Caco-2 (cell line): Measurements from ENCODE around the gene CEP170. TPM values are rescaled to one million over a fixed set of nuclear protein-coding genes. Genes with fewer than 3 reads are reported as not detected.
"Not testable (repeated sequence)": the region's sequence is repeated elsewhere in the genome, so short reads cannot be mapped to it uniquely, and the experiment has no call there.

Experiments
- BruUV-seq: library from RNA; stranded (reverse); fragments of 400-500 nt; replicated peaks from 2 replicates; lab custom pipeline; 2021; lab: Mats Ljungman, UMichigan
- CTCF ChIA-PET: fragments of 300-600 bp; sonication (Branson Sonifier 250); formaldehyde crosslinking; loops from one replicate; lab custom pipeline; 2022; ENCODE audit warnings: antibody characterized with exemption; lab: Charles Lee
- POLR2A ChIA-PET: fragments of 300-600 bp; sonication (Branson Sonifier 250); formaldehyde crosslinking; loops from one replicate; lab custom pipeline; 2022; ENCODE audit warnings: antibody characterized with exemption; lab: Charles Lee
- DNase-seq, 2 experiments: peaks; one replicate each; pipeline versions ENCODE4 v3.0.0 to v3.0.0-alpha.2; 2020 to 2022
- H3K27me3 ChIP-seq: replicated peaks from 2 replicates; pipeline ENCODE4 v1.6.0; 2011; ENCODE audit warnings: low read length; ENCODE audit not compliant: control insufficient read depth, insufficient read depth
- H3K36me3 ChIP-seq: 2 replicates; pipeline ENCODE4 v1.5.1; 2011; ENCODE audit warnings: low read length; ENCODE audit not compliant: control insufficient read depth, insufficient read depth
- H3K4me1 ChIP-seq: fragments of 250-450 bp; sonication (Bioruptor Pico); 2 replicates; pipeline ENCODE4 v1.5.1; 2020; ENCODE audit warnings: mild to moderate bottlenecking
- H3K4me3 ChIP-seq: 2 replicates; pipeline ENCODE4 v1.5.1; 2011; ENCODE audit warnings: low read depth, mild to moderate bottlenecking, control low read depth, low read length
- H3K9me3 ChIP-seq: fragments of 250-450 bp; sonication (Bioruptor Pico); 2 replicates; pipeline ENCODE4 v1.5.1; 2020; ENCODE audit warnings: mild to moderate bottlenecking, moderate library complexity
- H3K27ac Mint-ChIP-seq: one replicate; pipeline ENCODE4 v1.8.0; 2022; ENCODE audit warnings: mixed read lengths; ENCODE audit not compliant: unreplicated experiment
- H3K27me3 Mint-ChIP-seq: one replicate; pipeline ENCODE4 v1.8.0; 2022; ENCODE audit warnings: mixed read lengths; ENCODE audit not compliant: insufficient read depth, unreplicated experiment
- H3K36me3 Mint-ChIP-seq: one replicate; pipeline ENCODE4 v1.8.0; 2022; ENCODE audit warnings: mild to moderate bottlenecking, mixed read lengths; ENCODE audit not compliant: insufficient read depth, unreplicated experiment
- H3K4me1 Mint-ChIP-seq: one replicate; pipeline ENCODE4 v1.8.0; 2022; ENCODE audit warnings: low read depth, mixed read lengths; ENCODE audit not compliant: unreplicated experiment
- H3K4me3 Mint-ChIP-seq: one replicate; pipeline ENCODE4 v1.8.0; 2022; ENCODE audit warnings: mild to moderate bottlenecking, moderate library complexity, mixed read lengths; ENCODE audit not compliant: unreplicated experiment
- H3K9me3 Mint-ChIP-seq: one replicate; pipeline ENCODE4 v1.8.0; 2022; ENCODE audit warnings: mixed read lengths; ENCODE audit not compliant: unreplicated experiment
- intact Hi-C: fragments of 100-400 bp; cut with micrococcal nuclease; formaldehyde crosslinking; loops from one replicate; pipeline ENCODE4 v1.10.0; 2022; ENCODE audit not compliant: unreplicated experiment
- total RNA-seq: library from RNA; stranded (reverse); gene quantifications from 2 replicates; pipeline ENCODE4 v1.2.3, GENCODE V29; 2022

The CEP170 gene
- total RNA-seq, 1 experiment from 2014 or later: 22.4 TPM

DNA sequence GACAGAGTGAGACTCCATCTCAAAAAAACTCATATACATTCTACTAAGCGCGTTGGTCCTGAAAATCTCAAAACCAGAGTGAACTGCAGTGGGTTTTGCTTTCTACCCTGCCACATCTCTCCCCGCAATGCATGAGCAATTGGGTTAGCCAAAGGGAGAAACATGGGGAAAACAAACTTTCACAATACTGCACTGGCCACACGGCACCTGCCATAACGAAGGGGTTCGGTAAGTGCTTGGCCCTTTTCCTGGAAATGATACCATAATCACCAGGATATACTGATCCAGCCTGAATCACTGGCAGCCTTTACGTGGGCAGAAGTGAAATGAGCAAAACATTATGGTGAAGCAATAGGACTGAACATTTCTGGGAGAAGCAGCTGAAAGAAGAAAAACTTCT is 138.9 kb downstream of the CEP170 start:
- CTCF ChIA-PET, H3K4me1 ChIP-seq, H3K36me3 Mint-ChIP-seq, H3K27me3 ChIP-seq, intact Hi-C loops, H3K9me3 ChIP-seq, H3K36me3 ChIP-seq, H3K27me3 Mint-ChIP-seq, H3K27ac Mint-ChIP-seq, DNase-seq, H3K4me3 ChIP-seq, H3K9me3 Mint-ChIP-seq, BruUV-seq, H3K4me3 Mint-ChIP-seq, H3K4me1 Mint-ChIP-seq, POLR2A ChIA-PET: not testable (repeated sequence)

GRCh38 chr1:243114769-243115168 is 140.3 kb downstream of the CEP170 start:
- H3K27ac Mint-ChIP-seq, H3K27me3 ChIP-seq, DNase-seq, POLR2A ChIA-PET, H3K9me3 ChIP-seq, BruUV-seq, H3K27me3 Mint-ChIP-seq, H3K9me3 Mint-ChIP-seq, H3K4me3 ChIP-seq, H3K36me3 ChIP-seq, H3K36me3 Mint-ChIP-seq, H3K4me3 Mint-ChIP-seq, intact Hi-C loops, CTCF ChIA-PET, H3K4me1 ChIP-seq, H3K4me1 Mint-ChIP-seq: not testable (repeated sequence)

- CTCF ChIA-PET, H3K27me3 Mint-ChIP-seq: not testable (repeated sequence)
Measured at GRCh38 chr1:243114059-243114713, 140.9 kb downstream of the CEP170 start.

DNA sequence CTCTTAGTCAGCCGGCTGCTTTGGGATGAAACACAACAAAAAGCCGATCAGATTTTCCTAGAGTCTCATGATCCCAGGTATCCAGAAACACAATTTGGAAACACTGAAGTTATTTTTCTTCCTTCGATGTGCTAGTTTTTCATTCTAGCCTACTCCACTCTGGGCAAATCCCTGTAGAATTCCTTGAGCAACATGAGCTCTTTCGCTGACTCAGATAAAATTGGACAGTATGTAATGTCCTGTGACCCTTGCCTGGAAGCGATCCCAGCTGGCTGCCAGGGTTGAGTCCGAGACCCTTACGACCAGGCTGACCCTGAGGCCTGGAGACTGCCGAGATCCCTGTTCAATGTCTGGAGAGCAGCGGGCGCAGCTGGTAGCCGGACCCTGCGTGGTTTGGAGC is 147.9 kb downstream of the CEP170 start:
- H3K9me3 Mint-ChIP-seq, H3K27me3 Mint-ChIP-seq, H3K9me3 ChIP-seq, H3K27ac Mint-ChIP-seq, POLR2A ChIA-PET, H3K4me3 Mint-ChIP-seq, BruUV-seq, intact Hi-C loops, H3K36me3 Mint-ChIP-seq, DNase-seq, H3K36me3 ChIP-seq, H3K4me1 Mint-ChIP-seq, H3K27me3 ChIP-seq, CTCF ChIA-PET, H3K4me3 ChIP-seq, H3K4me1 ChIP-seq: not testable (repeated sequence)

More at GRCh38 chr1:243114059-243114713, 140.9 kb downstream of the CEP170 start:
- BruUV-seq, H3K27me3 ChIP-seq, H3K27ac Mint-ChIP-seq, H3K36me3 Mint-ChIP-seq, H3K4me1 ChIP-seq, H3K4me3 ChIP-seq, POLR2A ChIA-PET, intact Hi-C loops, H3K9me3 ChIP-seq, H3K4me3 Mint-ChIP-seq, DNase-seq, H3K4me1 Mint-ChIP-seq, H3K36me3 ChIP-seq, H3K9me3 Mint-ChIP-seq: not testable (repeated sequence)

GRCh38 chr1:243105652-243106332 is 149.3 kb downstream of the CEP170 start:
- BruUV-seq, H3K4me3 Mint-ChIP-seq, H3K9me3 ChIP-seq, H3K27ac Mint-ChIP-seq, CTCF ChIA-PET, H3K27me3 ChIP-seq, H3K36me3 ChIP-seq, POLR2A ChIA-PET, H3K4me3 ChIP-seq, H3K27me3 Mint-ChIP-seq, H3K4me1 ChIP-seq, H3K4me1 Mint-ChIP-seq, DNase-seq, intact Hi-C loops, H3K9me3 Mint-ChIP-seq: not testable (repeated sequence)
- peaks cover 19% of the 10 kb centered on the region for H3K36me3 Mint-ChIP-seq

DNA sequence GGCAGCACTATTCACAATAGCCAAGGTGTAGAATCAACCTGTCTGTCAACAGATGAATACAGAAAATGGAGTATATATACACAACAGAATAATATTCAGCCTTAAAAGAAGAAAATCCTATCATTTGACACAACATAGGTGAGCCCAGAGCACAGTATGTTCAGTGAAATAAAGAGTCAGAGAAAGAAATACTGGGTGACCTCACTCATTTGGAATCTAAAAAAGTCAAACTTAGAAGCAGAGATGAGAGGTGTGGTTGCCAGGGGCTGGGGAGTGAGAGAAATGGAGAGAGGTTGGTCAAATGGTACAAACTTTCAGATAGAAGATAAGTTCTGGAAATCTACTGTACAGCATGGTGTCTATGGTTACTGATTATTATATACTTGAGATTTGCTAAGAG is 150.0 kb downstream of the CEP170 start:
- H3K36me3 ChIP-seq, DNase-seq, H3K27ac Mint-ChIP-seq, POLR2A ChIA-PET, H3K27me3 ChIP-seq, H3K27me3 Mint-ChIP-seq, H3K9me3 ChIP-seq, BruUV-seq, H3K4me3 ChIP-seq, H3K4me1 ChIP-seq, intact Hi-C loops, H3K9me3 Mint-ChIP-seq, H3K4me3 Mint-ChIP-seq, CTCF ChIA-PET, H3K4me1 Mint-ChIP-seq: not testable (repeated sequence)
- peaks cover 19% of the 10 kb centered on the region for H3K36me3 Mint-ChIP-seq

GRCh38 chr1:243104452-243104851 is 150.6 kb downstream of the CEP170 start:
- POLR2A ChIA-PET, H3K27ac Mint-ChIP-seq, BruUV-seq, H3K27me3 Mint-ChIP-seq, intact Hi-C loops, H3K9me3 ChIP-seq, CTCF ChIA-PET, H3K27me3 ChIP-seq, H3K9me3 Mint-ChIP-seq, H3K4me1 Mint-ChIP-seq, DNase-seq, H3K4me1 ChIP-seq, H3K4me3 Mint-ChIP-seq, H3K4me3 ChIP-seq, H3K36me3 ChIP-seq: not testable (repeated sequence)
- H3K36me3 Mint-ChIP-seq: peaks cover 19% of the 10 kb centered on the region
